ENCODE results near the gene ABO.

- TF ChIP-seq GATA3 (IDR thresholded peaks at IDR 0.05; ENCODE audit: low read depth, low read length) (no peak), GATA2 (IDR thresholded peaks at IDR 0.05; ENCODE audit: low read depth, low read length) (no peak)
These were observed 531 bp downstream of the ABO start for GRCh38 chr9:133274236-133275104.

Data from SH-SY5Y (cell line).